Keratinocyte (primary cell): ENCODE results near the gene HKDC1. TPM values are rescaled to one million over a fixed set of nuclear protein-coding genes. Genes with fewer than 3 reads are reported as not detected.
"Not testable (repeated sequence)": the region's sequence is repeated elsewhere in the genome, so short reads cannot be mapped to it uniquely, and the experiment has no call there.

Experiments
- DNase-seq: peaks from one replicate; pipeline ENCODE4 v3.0.0-alpha.2; 2011; ENCODE audit warnings: low read depth, missing footprints, low spot score
- FAIRE-seq: peaks from 2 replicates; lab custom pipeline; 2011; peaks lifted over from hg19 to GRCh38; lab: Jason Lieb, UNC
- H2AFZ ChIP-seq: 2 replicates; pipeline ENCODE4 v1.6.0; 2012; ENCODE audit warnings: low read length, control low read depth, inconsistent platforms; ENCODE audit not compliant: control insufficient read depth
- H3K27ac ChIP-seq: 2 replicates; pipeline ENCODE4 v1.5.1; 2011; ENCODE audit warnings: low read length; ENCODE audit not compliant: control insufficient read depth, insufficient read depth
- H3K27me3 ChIP-seq: 3 replicates; pipeline ENCODE4 v1.6.0; 2011; ENCODE audit warnings: low read length; ENCODE audit not compliant: control insufficient read depth, insufficient read depth; ENCODE audit errors: extremely low read depth
- H3K36me3 ChIP-seq, 2 experiments: 2 replicates in 1 of 2; 3 replicates in 1 of 2; pipeline ENCODE4 v1.5.1; 2011; ENCODE audit warnings: low read length in 2 of 2, mild to moderate bottlenecking in 1 of 2; ENCODE audit not compliant: control insufficient read depth in 2 of 2, insufficient read depth in 2 of 2; ENCODE audit errors: extremely low read depth in 1 of 2
- H3K4me1 ChIP-seq: 3 replicates; pipeline ENCODE4 v1.5.1; 2011; ENCODE audit warnings: low read length; ENCODE audit not compliant: control insufficient read depth, insufficient read depth; ENCODE audit errors: extremely low read depth
- H3K4me2 ChIP-seq: 3 replicates; pipeline ENCODE4 v1.6.0; 2011; ENCODE audit warnings: low read depth, low read length; ENCODE audit not compliant: control insufficient read depth, insufficient read depth; ENCODE audit errors: extremely low read depth
- H3K4me3 ChIP-seq, 3 experiments: fragments of 200-600 bp in 1 of 3; sonication (generic) in 1 of 3; 2 replicates in 2 of 3; 3 replicates in 1 of 3; pipeline ENCODE4 v1.5.1; 2011 to 2016; ENCODE audit warnings: low read length in 3 of 3, mild to moderate bottlenecking in 3 of 3, control low read depth in 2 of 3, inconsistent platforms in 1 of 3, low read depth in 1 of 3, mixed read lengths in 1 of 3, mixed run types in 1 of 3, moderate library complexity in 1 of 3; ENCODE audit not compliant: control insufficient read depth in 2 of 3, insufficient read depth in 2 of 3; ENCODE audit errors: extremely low read depth in 1 of 3
- H3K79me2 ChIP-seq: 2 replicates; pipeline ENCODE4 v1.6.0; 2012; ENCODE audit warnings: low read length; ENCODE audit not compliant: control insufficient read depth, insufficient read depth
- H3K9ac ChIP-seq: 3 replicates; pipeline ENCODE4 v1.6.0; 2011; ENCODE audit warnings: low read length; ENCODE audit not compliant: control insufficient read depth, insufficient read depth; ENCODE audit errors: extremely low read depth
- H3K9me1 ChIP-seq: 3 replicates; pipeline ENCODE4 v1.6.0; 2011; ENCODE audit warnings: low read length; ENCODE audit not compliant: control insufficient read depth, insufficient read depth; ENCODE audit errors: extremely low read depth
- H3K9me3 ChIP-seq: 2 replicates; pipeline ENCODE4 v1.5.1; 2012; ENCODE audit warnings: low read depth, low read length; ENCODE audit not compliant: control insufficient read depth
- H4K20me1 ChIP-seq: 3 replicates; pipeline ENCODE4 v1.6.0; 2011; ENCODE audit warnings: low read length; ENCODE audit not compliant: control insufficient read depth, insufficient read depth; ENCODE audit errors: extremely low read depth
- EZH2 ChIP-seq: IDR thresholded peaks from one replicate; pipeline ENCODE4 v1.6.1; 2012; ENCODE audit warnings: inconsistent platforms, mild to moderate bottlenecking, low read length, moderate library complexity
- dilution Hi-C: fragments of 300-500 bp; cut with MboI; formaldehyde crosslinking; loops from one replicate; pipeline ENCODE4 v1.7.0; 2020; ENCODE audit warnings: low sequenced_read_pairs; ENCODE audit not compliant: extremely low pct_ligation_motif_present
- polyA plus RNA-seq, 5 experiments: library from polyadenylated mRNA; depleted of rRNA in 3 of 5; stranded (reverse) in 3 of 5; stranded (forward) in 1 of 5; unstranded in 1 of 5; fragments of >200 nt; gene quantifications; 1 replicate in 1 of 5; 2 replicates in 3 of 5; 3 replicates in 1 of 5; pipeline versions ENCODE4 v1.2.1 to v1.2.3, GENCODE V29; 2011 to 2012; ENCODE audit warnings: missing spikeins in 2 of 5, low read depth in 1 of 5, low replicate concordance in 1 of 5
- TF ChIP-seq, protein P1 (sequence below), 3 experiments: IDR thresholded peaks in 1 of 3; conservative IDR thresholded peaks in 1 of 3; optimal IDR thresholded peaks in 1 of 3; 2 replicates in 2 of 3; 3 replicates in 1 of 3; pipeline versions ENCODE3 to v1.5.1; 2011; ENCODE audit warnings: low read length in 3 of 3, mild to moderate bottlenecking in 3 of 3, moderate library complexity in 2 of 3, control low read depth in 1 of 3, inconsistent platforms in 1 of 3; ENCODE audit not compliant: insufficient read depth in 2 of 3; ENCODE audit errors: extremely low read depth in 1 of 3

Gene HKDC1
- polyA plus RNA-seq, 1 donor (not counting 4 experiments of a cell fraction or from before 2014, with no cell fraction given), result 0.33 TPM

- Histone ChIP-seq H4K20me1 (no peaks in the 10 kb centered on the region), H2AFZ (no peak overlapping the region), H3K27me3 (no peaks in the 10 kb centered on the region), H3K9me1 (no peaks in the 10 kb centered on the region), H3K36me3 (no peaks in the 10 kb centered on the region), H3K4me1 (no peaks in the 10 kb centered on the region), H3K27ac (no peak overlapping the region), H3K4me2 (no peak overlapping the region), H3K4me3 (no peak overlapping the region), H3K79me2 (no peaks in the 10 kb centered on the region), H3K9ac (no peak overlapping the region), H3K9me3 (no peaks in the 10 kb centered on the region)
- TF ChIP-seq EZH2, result no peak
- FAIRE-seq (no peak), DNase-seq (no peak)
- dilution Hi-C loops, result no loop called here
Observed at GRCh38 chr10:69250041-69250440, 29.9 kb downstream of the HKDC1 start.

GRCh38 chr10:69251417-69251816 lies 31.3 kb downstream of the HKDC1 start:
- H4K20me1 ChIP-seq, H3K79me2 ChIP-seq, H3K4me1 ChIP-seq, H3K4me3 ChIP-seq, H3K9me3 ChIP-seq, DNase-seq, H3K9me1 ChIP-seq, H3K27me3 ChIP-seq, H3K36me3 ChIP-seq, dilution Hi-C loops, H3K9ac ChIP-seq, H2AFZ ChIP-seq, H3K4me2 ChIP-seq, FAIRE-seq, H3K27ac ChIP-seq: not testable (repeated sequence)

DNA sequence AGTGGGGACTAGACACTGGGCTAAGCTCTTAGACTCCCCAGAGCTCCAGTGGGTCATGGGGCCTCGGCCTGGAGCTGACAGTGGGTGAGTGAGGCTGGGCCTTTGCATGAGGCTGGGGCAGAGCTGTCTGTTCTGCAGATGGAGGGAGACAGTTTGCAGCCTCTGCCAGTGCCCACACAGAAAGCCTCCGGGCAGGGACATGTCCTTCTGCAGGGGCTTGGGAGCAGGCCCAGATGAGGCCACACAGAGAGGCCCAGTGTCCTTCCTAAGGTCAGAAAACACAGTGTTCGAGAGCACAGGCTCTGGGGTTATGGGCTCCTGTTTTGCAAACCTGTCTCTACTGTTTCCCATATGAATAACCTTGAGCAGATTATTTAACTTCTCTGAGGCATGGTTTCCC lies 33.0 kb downstream of the HKDC1 start:
- H3K36me3 ChIP-seq, result no peaks in the 10 kb centered on the region
- DNase-seq, result no peak
- dilution Hi-C loops, result no loop called here

More for the DNA sequence above, 33.0 kb downstream of the HKDC1 start:
- H4K20me1 ChIP-seq, result no peaks in the 10 kb centered on the region
- H2AFZ ChIP-seq, result no peak overlapping the region
- H3K4me1 ChIP-seq, result no peaks in the 10 kb centered on the region
- H3K27ac ChIP-seq, result no peak overlapping the region
- no peak for FAIRE-seq
- no peaks in the 10 kb centered on the region for H3K9me1 ChIP-seq
- H3K4me2 ChIP-seq, result no peak overlapping the region
- H3K9me3 ChIP-seq, result no peaks in the 10 kb centered on the region
- no peak overlapping the region for H3K9ac ChIP-seq
- H3K27me3 ChIP-seq, result no peaks in the 10 kb centered on the region
- H3K79me2 ChIP-seq, result no peaks in the 10 kb centered on the region
- H3K4me3 ChIP-seq, result no peak overlapping the region
- TF ChIP-seq, protein P1, sequence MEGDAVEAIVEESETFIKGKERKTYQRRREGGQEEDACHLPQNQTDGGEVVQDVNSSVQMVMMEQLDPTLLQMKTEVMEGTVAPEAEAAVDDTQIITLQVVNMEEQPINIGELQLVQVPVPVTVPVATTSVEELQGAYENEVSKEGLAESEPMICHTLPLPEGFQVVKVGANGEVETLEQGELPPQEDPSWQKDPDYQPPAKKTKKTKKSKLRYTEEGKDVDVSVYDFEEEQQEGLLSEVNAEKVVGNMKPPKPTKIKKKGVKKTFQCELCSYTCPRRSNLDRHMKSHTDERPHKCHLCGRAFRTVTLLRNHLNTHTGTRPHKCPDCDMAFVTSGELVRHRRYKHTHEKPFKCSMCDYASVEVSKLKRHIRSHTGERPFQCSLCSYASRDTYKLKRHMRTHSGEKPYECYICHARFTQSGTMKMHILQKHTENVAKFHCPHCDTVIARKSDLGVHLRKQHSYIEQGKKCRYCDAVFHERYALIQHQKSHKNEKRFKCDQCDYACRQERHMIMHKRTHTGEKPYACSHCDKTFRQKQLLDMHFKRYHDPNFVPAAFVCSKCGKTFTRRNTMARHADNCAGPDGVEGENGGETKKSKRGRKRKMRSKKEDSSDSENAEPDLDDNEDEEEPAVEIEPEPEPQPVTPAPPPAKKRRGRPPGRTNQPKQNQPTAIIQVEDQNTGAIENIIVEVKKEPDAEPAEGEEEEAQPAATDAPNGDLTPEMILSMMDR (optimal IDR thresholded peaks at IDR 0.05 in 1 of 3, IDR thresholded peaks at IDR 0.05 in 1 of 3, conservative IDR thresholded peaks at IDR 0.05 in 1 of 3; ENCODE audit: extremely low read depth in 1 of 3, insufficient read depth in 2 of 3, low read length in 3 of 3), result no peak
- no peak for TF ChIP-seq EZH2
